RKO (cell line): ENCODE data around the gene GALNT16.
"Not testable (repeated sequence)": the region's sequence is repeated elsewhere in the genome, so short reads cannot be mapped to it uniquely, and the experiment has no call there.

Experiments
- DNase-seq: peaks from one replicate; pipeline ENCODE4 v3.0.0-alpha.2; 2016; ENCODE audit warnings: low spot score

GALNT16 gene

DNA sequence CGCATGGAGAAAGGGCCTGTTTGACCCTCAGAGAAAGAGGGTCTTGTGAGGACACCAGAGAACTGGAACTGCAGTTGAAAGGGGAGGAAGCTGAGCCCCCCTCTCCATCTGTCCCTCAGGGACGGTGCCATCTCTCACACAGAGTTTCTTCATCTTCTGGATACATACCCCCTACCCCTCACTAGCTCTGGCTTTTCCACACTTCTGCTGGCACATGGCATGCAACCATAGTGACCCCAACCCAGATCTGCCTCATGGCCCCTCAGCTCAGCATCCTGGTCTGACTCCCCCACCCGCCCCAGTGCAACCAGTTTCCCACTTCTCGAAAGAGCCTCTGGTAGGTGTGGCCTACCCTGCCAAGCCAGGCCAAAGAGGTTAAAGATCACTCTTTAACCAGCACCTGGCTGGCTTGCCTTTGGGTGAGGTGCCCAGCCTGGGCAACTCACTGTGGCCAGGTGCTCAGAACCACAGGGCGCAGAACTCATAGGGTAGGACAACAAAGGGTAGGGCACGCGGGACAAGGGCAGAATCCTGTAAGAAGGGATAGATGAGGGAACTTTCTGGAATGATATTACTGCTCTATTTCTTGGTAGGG, 25.8 kb downstream of the GALNT16 start:
- no peak for DNase-seq

DNA sequence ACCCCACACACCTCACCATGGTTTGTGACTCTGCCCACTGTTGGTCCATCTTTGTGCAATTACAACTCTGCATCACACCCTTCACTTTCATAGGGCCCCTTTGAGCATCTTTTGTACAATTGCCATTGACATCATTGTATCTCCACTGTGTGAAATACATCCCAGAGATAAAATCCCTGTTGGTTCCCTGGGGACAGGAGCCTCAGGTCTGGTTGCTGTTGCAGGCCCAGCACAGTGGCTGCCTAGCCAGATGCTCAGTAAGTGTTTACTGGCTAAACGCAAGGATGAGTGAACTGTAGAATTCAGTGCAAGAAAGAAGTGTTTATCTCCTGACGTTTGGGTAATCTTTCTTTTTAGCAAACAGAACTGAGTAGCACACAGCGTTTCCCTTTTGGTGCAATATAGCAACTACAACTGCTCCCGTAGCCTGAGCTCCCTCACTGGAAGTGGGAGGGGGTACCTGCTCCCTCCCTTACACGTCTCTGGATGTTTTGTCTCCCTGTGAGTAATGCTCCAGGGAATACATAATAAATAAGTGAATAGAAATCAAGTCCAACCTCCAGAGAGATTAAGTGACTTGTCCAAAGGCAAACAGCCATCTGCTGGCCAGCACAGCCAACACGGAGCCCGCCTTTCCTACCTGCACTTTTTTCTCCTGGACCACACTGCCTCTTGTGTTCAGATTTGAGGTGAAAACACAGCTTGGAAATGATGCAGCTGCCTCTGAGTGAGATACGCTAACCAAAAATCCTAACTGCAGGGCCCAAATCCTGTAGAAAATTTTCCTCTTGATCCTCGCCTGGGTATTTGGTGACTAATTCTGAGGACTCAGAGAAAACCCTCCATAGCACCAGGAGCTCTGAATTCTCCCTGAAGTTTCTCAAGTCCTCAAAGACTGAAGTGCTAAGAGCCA, 27.4 kb downstream of the GALNT16 start:
- no peak for DNase-seq

- peak; percentile 18 for DNase-seq
These were observed 28.2 kb downstream of the GALNT16 start for GRCh38 chr14:69288011-69288771.

- DNase-seq, result no peak
These were observed 29.2 kb downstream of the GALNT16 start for GRCh38 chr14:69288956-69289705.

DNA sequence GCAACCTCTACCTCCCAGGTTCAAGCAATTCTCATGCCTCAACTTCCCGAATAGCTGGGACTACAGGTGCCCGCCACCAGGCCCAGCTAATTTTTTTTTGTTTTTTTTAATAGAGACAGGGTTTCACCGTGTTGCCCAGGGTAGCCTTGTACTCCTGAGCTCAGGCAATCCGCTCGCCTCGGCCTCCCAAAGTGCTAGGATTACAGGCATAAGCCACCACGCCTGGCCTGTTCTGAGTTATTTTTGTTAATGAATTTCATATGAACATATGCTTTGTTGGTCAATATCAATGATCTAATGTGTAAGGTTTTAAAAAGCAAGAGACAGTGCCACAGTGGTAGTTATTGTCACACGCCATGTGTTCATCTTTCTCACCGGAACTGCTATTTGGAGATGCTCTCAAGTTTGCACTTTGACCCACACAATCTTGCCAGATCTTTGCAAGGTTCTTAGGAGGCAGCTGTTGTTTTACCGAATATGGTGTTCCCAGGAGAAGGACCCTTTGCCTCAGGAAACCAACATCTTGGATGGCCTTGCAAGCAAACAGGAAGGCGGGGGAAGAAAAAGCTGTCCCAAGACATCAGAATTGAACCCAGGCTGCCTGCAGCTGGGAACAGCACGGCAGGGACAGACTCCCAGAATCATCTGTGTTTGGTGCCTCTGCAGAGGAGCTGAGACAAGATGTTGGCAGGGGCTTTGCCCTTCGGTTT, 30.0 kb downstream of the GALNT16 start:
- no peak for DNase-seq

DNA sequence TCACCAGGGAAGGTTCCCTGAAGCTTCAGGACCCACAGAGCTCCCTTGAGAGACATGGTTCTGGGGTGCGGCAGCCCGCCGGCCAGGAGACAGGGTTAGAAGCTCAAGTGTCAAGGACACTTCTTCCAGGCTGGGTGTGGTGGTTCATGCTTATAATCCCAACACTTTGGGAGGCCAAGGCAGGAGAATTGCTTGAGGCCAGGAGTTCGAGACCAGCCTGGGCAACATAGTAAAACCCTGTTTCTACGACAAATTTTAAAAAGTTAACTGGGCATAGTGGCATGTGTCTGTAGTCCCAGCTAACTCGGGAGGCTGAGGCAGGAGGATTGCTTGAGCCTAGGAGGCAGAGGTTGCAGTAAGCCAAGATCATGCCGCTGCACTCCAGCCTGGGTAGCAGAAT, 30.9 kb downstream of the GALNT16 start:
- DNase-seq, result not testable (repeated sequence)

- DNase-seq, result no peak
These were observed 31.4 kb downstream of the GALNT16 start for GRCh38 chr14:69291396-69291795.

GRCh38 chr14:69291891-69292561, 32.1 kb downstream of the GALNT16 start:
- DNase-seq, result peak; percentile 28

- DNase-seq, result no peak
These were observed 38.4 kb downstream of the GALNT16 start for GRCh38 chr14:69298131-69299071.

DNA sequence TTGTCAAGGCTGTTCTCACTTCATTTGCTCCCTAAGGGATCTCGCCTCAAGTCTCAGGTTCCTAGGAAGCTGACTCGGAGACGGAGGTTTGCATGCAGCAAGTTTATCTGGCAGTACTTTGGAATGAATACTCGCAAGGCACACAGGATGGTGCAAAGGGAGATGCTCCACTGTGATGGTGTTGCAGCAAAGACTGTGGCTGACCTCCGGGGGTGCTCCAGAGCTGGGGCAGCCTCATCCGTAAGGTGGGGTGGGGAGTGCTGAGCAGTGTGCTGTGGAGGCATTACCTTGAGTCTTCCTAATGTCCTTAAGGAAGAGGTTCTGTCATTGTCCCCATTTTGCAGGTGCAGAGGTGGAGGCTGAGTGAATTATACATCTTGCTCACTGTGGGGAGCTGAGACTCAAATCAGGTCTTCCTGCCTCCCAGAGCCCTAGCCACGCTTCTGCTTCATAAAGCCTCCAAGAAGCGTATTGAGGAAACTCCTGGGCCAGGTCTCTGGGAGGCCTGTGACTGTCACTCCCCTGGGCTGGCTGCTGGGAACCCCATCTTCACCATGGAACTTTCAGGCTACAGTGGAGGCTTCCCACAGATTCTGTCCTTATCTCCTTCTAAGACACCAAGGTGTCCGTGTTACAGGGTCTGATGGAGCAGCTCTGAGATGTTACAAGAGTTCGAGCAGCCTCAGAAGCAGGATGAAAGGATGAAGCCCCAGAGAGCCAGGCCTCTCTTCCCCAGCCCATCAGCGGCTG, 39.5 kb downstream of the GALNT16 start:
- no peak for DNase-seq

GRCh38 chr14:69300601-69301221, 40.8 kb downstream of the GALNT16 start:
- DNase-seq, result no peak

DNA sequence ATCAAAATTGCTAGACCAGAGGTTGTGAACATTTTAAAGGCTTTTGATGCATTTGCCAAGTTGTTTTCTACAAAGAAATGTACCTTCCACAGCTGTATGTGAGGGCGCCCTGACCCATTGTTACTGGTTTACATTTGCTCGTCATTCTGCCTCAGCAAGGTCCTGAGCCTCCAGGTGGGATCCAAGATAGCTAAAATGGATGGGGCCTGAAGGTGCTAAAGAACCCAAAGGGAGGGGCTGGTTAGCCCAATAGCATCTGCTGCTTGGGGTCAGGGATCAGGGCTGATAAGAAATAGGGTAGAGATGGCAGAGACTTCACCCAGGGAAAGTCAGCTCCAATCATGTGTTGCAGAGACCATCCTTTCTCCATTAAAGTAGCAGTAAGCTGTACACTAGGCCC, 43.1 kb downstream of the GALNT16 start:
- no peak for DNase-seq

- DNase-seq, result no peak
These were observed 52.6 kb downstream of the GALNT16 start for GRCh38 chr14:69312608-69313007.

GRCh38 chr14:69313176-69313575, 53.2 kb downstream of the GALNT16 start:
- DNase-seq, result no peak

GRCh38 chr14:69314327-69314726, 54.4 kb downstream of the GALNT16 start:
- DNase-seq, result no peak

GRCh38 chr14:69315301-69315700, 55.3 kb downstream of the GALNT16 start:
- DNase-seq, result no peak

DNA sequence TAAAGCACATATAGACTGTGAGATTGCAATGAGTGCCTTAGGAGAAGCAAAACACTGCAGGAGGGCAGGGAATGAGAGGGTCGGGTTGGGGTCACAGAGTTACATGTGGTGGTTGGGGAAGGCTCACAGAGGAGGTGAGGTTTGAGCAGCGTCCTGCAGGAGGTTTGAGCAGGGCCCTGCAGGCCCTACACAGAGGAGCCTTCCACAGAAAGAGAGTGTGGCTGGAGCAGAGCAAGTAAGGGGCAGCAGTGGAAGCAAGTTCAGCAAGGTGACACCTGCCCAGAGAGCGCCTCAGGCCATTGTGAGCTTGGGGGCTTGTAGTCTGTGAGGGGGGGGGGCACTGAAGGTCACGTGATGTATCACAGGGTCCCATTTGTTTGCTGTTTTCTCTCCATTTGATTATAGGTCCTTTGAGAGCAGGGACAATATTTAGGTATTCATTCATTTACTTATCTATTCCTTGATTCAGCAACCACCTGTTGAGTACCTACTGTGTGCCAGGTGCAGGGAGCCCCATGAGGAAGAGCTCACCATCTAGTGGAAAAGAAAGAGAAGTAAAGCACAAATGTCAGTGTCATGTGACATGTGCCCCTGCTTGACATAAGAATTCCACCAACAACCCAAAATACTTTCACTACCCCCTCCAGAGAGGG, 56.6 kb downstream of the GALNT16 start:
- DNase-seq, result no peak
